ENCODE data around the gene PTPRK. TPM values are rescaled to one million over a fixed set of nuclear protein-coding genes. Genes with fewer than 3 reads are reported as not detected.

The PTPRK gene
- polyA plus RNA-seq, 1 donor (not counting 4 experiments of a cell fraction or from before 2014, with no cell fraction given), result 52.7 TPM

DNA sequence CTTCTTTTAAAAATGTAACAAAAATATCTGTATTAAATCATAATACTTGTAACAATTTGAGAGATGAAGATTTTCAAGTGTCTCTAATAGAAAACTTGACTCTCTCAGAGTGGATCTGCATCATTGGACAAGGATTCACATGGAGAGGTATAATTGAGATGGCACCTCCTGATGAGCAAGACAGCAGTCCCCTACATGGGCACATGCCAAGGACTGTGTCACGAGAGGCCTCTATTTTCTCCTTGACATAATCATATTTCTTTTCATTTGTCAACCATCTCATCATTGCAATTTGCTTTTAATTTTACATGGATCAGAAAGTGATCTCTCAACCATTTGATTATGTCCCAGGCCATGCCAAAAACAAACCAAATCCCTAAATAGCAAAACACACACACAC lies 412.7 kb downstream of the PTPRK start:
- DNase-seq (ENCODE audit: low read depth, low spot score) (no peak), FAIRE-seq (no peak)
- H3K4me1 ChIP-seq (ENCODE audit: control insufficient read depth, extremely low read depth, insufficient read depth, low read length), result no peaks in the 10 kb centered on the region
- dilution Hi-C loops (cut with MboI; ENCODE audit: extremely low pct_ligation_motif_present, low sequenced_read_pairs), result no loop called here
- H3K9ac ChIP-seq (ENCODE audit: control insufficient read depth, extremely low read depth, insufficient read depth, low read length), result no peak overlapping the region
- H3K4me2 ChIP-seq (ENCODE audit: control insufficient read depth, extremely low read depth, insufficient read depth, low read depth, low read length), result no peak overlapping the region
- TF ChIP-seq, protein P1, sequence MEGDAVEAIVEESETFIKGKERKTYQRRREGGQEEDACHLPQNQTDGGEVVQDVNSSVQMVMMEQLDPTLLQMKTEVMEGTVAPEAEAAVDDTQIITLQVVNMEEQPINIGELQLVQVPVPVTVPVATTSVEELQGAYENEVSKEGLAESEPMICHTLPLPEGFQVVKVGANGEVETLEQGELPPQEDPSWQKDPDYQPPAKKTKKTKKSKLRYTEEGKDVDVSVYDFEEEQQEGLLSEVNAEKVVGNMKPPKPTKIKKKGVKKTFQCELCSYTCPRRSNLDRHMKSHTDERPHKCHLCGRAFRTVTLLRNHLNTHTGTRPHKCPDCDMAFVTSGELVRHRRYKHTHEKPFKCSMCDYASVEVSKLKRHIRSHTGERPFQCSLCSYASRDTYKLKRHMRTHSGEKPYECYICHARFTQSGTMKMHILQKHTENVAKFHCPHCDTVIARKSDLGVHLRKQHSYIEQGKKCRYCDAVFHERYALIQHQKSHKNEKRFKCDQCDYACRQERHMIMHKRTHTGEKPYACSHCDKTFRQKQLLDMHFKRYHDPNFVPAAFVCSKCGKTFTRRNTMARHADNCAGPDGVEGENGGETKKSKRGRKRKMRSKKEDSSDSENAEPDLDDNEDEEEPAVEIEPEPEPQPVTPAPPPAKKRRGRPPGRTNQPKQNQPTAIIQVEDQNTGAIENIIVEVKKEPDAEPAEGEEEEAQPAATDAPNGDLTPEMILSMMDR (optimal IDR thresholded peaks at IDR 0.05 in 1 of 3, IDR thresholded peaks at IDR 0.05 in 1 of 3, conservative IDR thresholded peaks at IDR 0.05 in 1 of 3; ENCODE audit: extremely low read depth in 1 of 3, insufficient read depth in 2 of 3, low read length in 3 of 3), result no peak
- no peak for TF ChIP-seq EZH2 (IDR thresholded peaks at IDR 0.05; ENCODE audit: low read length)
- no peaks in the 10 kb centered on the region for H3K27me3 ChIP-seq (ENCODE audit: control insufficient read depth, extremely low read depth, insufficient read depth, low read length)
- H3K79me2 ChIP-seq (ENCODE audit: control insufficient read depth, insufficient read depth, low read length), result no peaks in the 10 kb centered on the region
- no peaks in the 10 kb centered on the region for H3K9me1 ChIP-seq (ENCODE audit: control insufficient read depth, extremely low read depth, insufficient read depth, low read length)
- H2AFZ ChIP-seq (ENCODE audit: control insufficient read depth, low read length), result no peak overlapping the region
- no peaks in the 10 kb centered on the region for H3K9me3 ChIP-seq (ENCODE audit: control insufficient read depth, low read depth, low read length)
- H3K27ac ChIP-seq (ENCODE audit: control insufficient read depth, insufficient read depth, low read length), result no peak overlapping the region
- no peak overlapping the region for H3K4me3 ChIP-seq (ENCODE audit: control insufficient read depth in 2 of 3, extremely low read depth in 1 of 3, insufficient read depth in 2 of 3, low read depth in 1 of 3, low read length in 3 of 3)
- no peaks in the 10 kb centered on the region for H4K20me1 ChIP-seq (ENCODE audit: control insufficient read depth, extremely low read depth, insufficient read depth, low read length)
- H3K36me3 ChIP-seq (ENCODE audit: control insufficient read depth in 2 of 2, extremely low read depth in 1 of 2, insufficient read depth in 2 of 2, low read length in 2 of 2), result no peaks in the 10 kb centered on the region

GRCh38 chr6:128099571-128100197 lies 420.7 kb downstream of the PTPRK start:
- DNase-seq (ENCODE audit: low read depth, low spot score) (no peak), FAIRE-seq (no peak)
- H3K9ac ChIP-seq (ENCODE audit: control insufficient read depth, extremely low read depth, insufficient read depth, low read length), result no peak overlapping the region
- no peaks in the 10 kb centered on the region for H3K9me3 ChIP-seq (ENCODE audit: control insufficient read depth, low read depth, low read length)
- H3K9me1 ChIP-seq (ENCODE audit: control insufficient read depth, extremely low read depth, insufficient read depth, low read length), result no peaks in the 10 kb centered on the region
- dilution Hi-C loops (cut with MboI; ENCODE audit: extremely low pct_ligation_motif_present, low sequenced_read_pairs), result no loop called here
- no peaks in the 10 kb centered on the region for H4K20me1 ChIP-seq (ENCODE audit: control insufficient read depth, extremely low read depth, insufficient read depth, low read length)
- H3K4me2 ChIP-seq (ENCODE audit: control insufficient read depth, extremely low read depth, insufficient read depth, low read depth, low read length), result no peak overlapping the region
- no peak overlapping the region for H3K27ac ChIP-seq (ENCODE audit: control insufficient read depth, insufficient read depth, low read length)
- no peak overlapping the region for H2AFZ ChIP-seq (ENCODE audit: control insufficient read depth, low read length)
- H3K4me1 ChIP-seq (ENCODE audit: control insufficient read depth, extremely low read depth, insufficient read depth, low read length), result no peaks in the 10 kb centered on the region
- no peak for TF ChIP-seq EZH2 (IDR thresholded peaks at IDR 0.05; ENCODE audit: low read length)
- TF ChIP-seq, protein P1 (optimal IDR thresholded peaks at IDR 0.05 in 1 of 3, IDR thresholded peaks at IDR 0.05 in 1 of 3, conservative IDR thresholded peaks at IDR 0.05 in 1 of 3; ENCODE audit: extremely low read depth in 1 of 3, insufficient read depth in 2 of 3, low read length in 3 of 3), result no peak
- H3K79me2 ChIP-seq (ENCODE audit: control insufficient read depth, insufficient read depth, low read length), result no peaks in the 10 kb centered on the region
- no peaks in the 10 kb centered on the region for H3K36me3 ChIP-seq (ENCODE audit: control insufficient read depth in 2 of 2, extremely low read depth in 1 of 2, insufficient read depth in 2 of 2, low read length in 2 of 2)
- no peaks in the 10 kb centered on the region for H3K27me3 ChIP-seq (ENCODE audit: control insufficient read depth, extremely low read depth, insufficient read depth, low read length)
- no peak overlapping the region for H3K4me3 ChIP-seq (ENCODE audit: control insufficient read depth in 2 of 3, extremely low read depth in 1 of 3, insufficient read depth in 2 of 3, low read depth in 1 of 3, low read length in 3 of 3)

Data from keratinocyte (primary cell).